Stimulated activated naive CD8-positive, alpha-beta T cell treated with anti-CD3 and anti-CD28 coated beads, Interleukin-15, amount 100 ng/mL, for 72 hours (primary cell): ENCODE results near the gene SATB2.

Experiments used
- ATAC-seq: fragments of 150-1000 bp; cut with Tn5 transposase; 2 replicates; pipeline ENCODE4 v1.10.0; 2021; ENCODE audit warnings: mild to moderate bottlenecking, moderate library complexity
- DNase-seq, 2 donors: peaks; one replicate each; pipeline ENCODE4 v3.0.0; 2021 to 2022
- H3K27ac Mint-ChIP-seq, 2 donors: one replicate each; pipeline ENCODE4 v1.8.0; 2022; ENCODE audit warnings: mild to moderate bottlenecking in 2 of 2, mixed read lengths in 2 of 2, moderate library complexity in 2 of 2
- H3K27me3 Mint-ChIP-seq: one replicate; pipeline ENCODE4 v1.8.0; 2022; ENCODE audit warnings: mixed read lengths
- H3K4me1 Mint-ChIP-seq: one replicate; pipeline ENCODE4 v1.8.0; 2022; ENCODE audit warnings: mild to moderate bottlenecking, mixed read lengths
- H3K4me3 Mint-ChIP-seq, 2 donors: one replicate each; pipeline ENCODE4 v1.8.0; 2022; ENCODE audit warnings: mild to moderate bottlenecking in 2 of 2, mixed read lengths in 2 of 2, moderate library complexity in 1 of 2
- H3K9me3 Mint-ChIP-seq, 2 donors: one replicate each; pipeline ENCODE4 v1.8.0; 2022; ENCODE audit warnings: mixed read lengths in 2 of 2

SATB2 gene

DNA sequence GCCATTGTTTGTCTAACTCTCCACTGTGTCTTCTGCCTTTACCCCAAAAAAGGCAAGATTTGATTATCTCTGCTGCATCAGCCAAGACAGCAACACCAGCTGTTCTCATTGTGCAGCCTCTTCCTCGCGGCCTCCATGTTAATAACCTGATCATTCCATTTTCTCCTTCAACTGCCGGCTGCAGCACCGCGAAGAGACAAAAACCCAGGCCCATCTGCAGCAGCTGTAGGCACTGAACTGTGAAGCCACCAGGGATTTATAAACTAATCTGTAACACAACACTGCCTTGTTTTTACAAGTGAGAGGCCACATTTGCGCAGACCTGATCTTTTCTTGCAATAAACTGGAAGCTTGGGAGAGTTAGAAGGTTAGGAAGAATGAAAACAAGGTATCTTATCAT, 147.8 kb downstream of the SATB2 start:
- Mint-ChIP-seq H3K27ac (no peak overlapping the region), H3K4me1 (no peaks in the 10 kb centered on the region), H3K27me3 (no peaks in the 10 kb centered on the region), H3K9me3 (no peaks in the 10 kb centered on the region), H3K4me3 (no peak overlapping the region)
- DNase-seq, result no peak
- no peak for ATAC-seq

DNA sequence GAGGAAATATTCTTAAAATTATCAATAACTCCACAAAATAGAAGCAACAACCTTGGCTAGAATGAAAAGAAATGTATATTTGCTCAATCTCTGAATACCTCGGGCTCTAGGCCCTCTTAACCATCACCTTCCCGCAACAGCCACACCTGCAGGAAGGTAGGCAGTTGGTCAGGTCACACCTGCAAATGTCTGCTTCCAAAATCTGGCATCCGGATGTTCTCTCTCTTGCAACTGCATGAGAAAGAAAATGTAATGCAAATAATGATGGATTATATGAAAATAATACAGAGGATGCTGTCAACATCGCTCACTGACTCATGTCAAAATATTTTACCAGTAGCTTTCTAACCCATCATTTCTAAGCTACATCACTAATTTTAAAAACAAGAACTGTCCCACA, 148.3 kb downstream of the SATB2 start:
- H3K9me3 Mint-ChIP-seq, result no peaks in the 10 kb centered on the region
- no peak for DNase-seq
- H3K4me3 Mint-ChIP-seq, result no peak overlapping the region
- ATAC-seq, result no peak
- H3K27me3 Mint-ChIP-seq, result no peaks in the 10 kb centered on the region
- H3K4me1 Mint-ChIP-seq, result no peaks in the 10 kb centered on the region
- no peak overlapping the region for H3K27ac Mint-ChIP-seq

GRCh38 chr2:199308567-199308966, 149.2 kb downstream of the SATB2 start:
- DNase-seq, result no peak
- no peaks in the 10 kb centered on the region for H3K4me1 Mint-ChIP-seq
- H3K27ac Mint-ChIP-seq, result no peak overlapping the region
- no peak for ATAC-seq
- H3K9me3 Mint-ChIP-seq, result no peaks in the 10 kb centered on the region
- H3K4me3 Mint-ChIP-seq, result no peak overlapping the region
- H3K27me3 Mint-ChIP-seq, result no peaks in the 10 kb centered on the region

DNA sequence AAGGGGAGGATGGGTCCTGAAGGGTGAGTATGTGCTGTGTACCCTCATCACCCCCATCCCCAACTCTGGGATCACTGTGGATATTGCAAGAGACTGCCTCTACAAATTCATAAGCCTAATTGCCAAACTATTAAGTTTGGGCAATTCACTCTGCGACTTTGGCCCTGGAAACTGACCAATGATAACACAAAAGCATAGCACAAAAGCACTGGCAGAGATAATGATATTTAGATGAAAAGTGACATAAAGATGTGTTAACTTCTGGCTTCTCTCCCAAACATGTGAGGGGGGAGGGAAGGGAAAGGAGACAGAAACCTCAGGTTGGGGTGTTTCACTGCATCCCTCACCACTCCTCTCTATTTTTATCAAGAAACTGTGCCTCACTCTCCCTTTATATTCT, 150.3 kb downstream of the SATB2 start:
- H3K27me3 Mint-ChIP-seq, result peaks cover 8% of the 10 kb centered on the region
- no peaks in the 10 kb centered on the region for H3K9me3 Mint-ChIP-seq
- no peaks in the 10 kb centered on the region for H3K4me1 Mint-ChIP-seq
- no peak for DNase-seq
- ATAC-seq, result no peak
- H3K27ac Mint-ChIP-seq, result no peak overlapping the region
- no peak overlapping the region for H3K4me3 Mint-ChIP-seq

DNA sequence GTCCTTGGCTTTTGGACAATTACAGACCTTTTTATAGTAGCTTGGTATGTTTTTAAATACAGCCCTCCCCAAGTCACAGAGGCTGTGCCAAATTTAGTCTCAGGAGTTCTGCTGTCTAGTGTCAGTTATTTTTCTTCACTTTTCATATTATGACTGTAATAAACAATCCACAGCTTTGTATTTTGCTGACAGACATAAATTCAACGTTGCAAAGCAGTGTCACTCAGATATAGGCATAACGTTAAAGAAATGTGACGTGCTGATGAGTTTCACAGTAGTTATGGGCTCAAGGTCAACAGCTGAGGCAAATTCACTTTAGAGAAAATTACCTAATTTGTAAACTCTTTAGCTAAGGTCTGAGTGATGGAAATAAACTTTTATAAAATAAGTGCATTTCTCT, 151.6 kb downstream of the SATB2 start:
- no peak overlapping the region for H3K27ac Mint-ChIP-seq
- no peak for ATAC-seq
- H3K27me3 Mint-ChIP-seq, result peaks cover 8% of the 10 kb centered on the region
- no peaks in the 10 kb centered on the region for H3K4me1 Mint-ChIP-seq
- no peak for DNase-seq
- H3K4me3 Mint-ChIP-seq, result no peak overlapping the region
- no peaks in the 10 kb centered on the region for H3K9me3 Mint-ChIP-seq

DNA sequence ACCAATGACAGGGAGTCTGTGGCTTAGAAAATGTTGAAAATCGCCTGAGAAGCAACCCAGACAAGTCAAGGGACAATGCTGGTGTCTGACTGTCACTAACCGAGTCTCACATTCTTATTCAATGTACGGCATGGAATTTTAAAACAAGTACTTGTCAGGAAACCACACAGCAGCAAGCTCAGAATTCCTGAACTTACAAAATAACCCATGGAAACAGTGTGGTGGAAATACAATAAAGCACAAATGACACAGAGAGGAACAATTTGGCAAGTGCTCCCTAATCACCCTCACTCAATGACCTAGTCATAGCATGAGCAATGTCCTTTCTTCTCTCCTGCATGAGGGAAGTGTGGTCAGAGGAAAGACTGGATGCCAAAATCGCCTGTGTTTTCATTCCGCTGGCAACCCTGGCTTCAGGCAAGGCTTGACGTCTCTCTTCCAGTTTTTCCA, 154.0 kb downstream of the SATB2 start:
- no peak for DNase-seq
- Mint-ChIP-seq H3K27ac (no peak overlapping the region), H3K4me3 (no peak overlapping the region), H3K4me1 (no peaks in the 10 kb centered on the region), H3K27me3 (peaks cover 8% of the 10 kb centered on the region), H3K9me3 (no peaks in the 10 kb centered on the region)
- no peak for ATAC-seq

DNA sequence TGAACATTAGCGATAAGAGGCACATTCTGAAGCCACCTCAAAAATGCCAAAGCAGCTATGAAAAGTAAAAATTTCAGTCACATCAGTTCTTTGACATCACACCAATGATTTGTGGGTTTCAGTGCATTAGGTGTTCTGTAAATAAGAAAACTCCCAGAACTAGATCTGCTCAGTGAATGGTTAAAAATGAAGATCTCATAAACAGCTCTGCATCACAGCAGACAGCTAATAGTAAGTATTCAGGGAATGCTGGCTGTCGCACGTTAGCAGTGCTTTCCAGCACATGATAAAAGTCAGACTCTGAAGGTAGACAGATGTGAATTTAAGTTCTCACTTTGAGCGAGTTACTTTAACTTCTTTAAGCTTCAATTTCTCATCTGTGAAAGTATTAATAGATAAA, 154.9 kb downstream of the SATB2 start:
- Mint-ChIP-seq H3K4me1 (no peaks in the 10 kb centered on the region), H3K27ac (no peak overlapping the region), H3K4me3 (no peak overlapping the region), H3K9me3 (no peaks in the 10 kb centered on the region), H3K27me3 (peaks cover 8% of the 10 kb centered on the region)
- DNase-seq (no peak), ATAC-seq (no peak)

DNA sequence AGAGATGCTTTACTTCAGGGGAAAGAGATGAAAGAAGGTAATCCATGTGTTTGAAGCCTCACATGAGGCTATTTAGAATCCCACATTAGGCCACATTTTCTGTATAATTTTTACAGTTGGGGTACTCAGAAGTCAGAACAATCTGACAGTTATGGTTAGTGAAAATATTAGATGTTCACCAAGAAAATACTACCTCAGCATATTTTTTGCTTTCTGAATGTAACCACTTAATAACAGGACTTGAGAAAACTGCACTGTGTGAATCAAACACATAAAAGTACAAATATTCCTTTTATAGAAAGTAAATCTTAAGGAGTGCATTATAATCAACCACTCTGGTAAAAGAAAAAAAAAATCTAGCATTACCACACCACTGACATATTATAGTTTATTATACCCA, 169.3 kb downstream of the SATB2 start:
- no peak overlapping the region for H3K4me3 Mint-ChIP-seq
- H3K4me1 Mint-ChIP-seq, result no peaks in the 10 kb centered on the region
- H3K27me3 Mint-ChIP-seq, result no peaks in the 10 kb centered on the region
- H3K9me3 Mint-ChIP-seq, result peaks cover 0 to 4% of the 10 kb centered on the region in 2 donors
- no peak overlapping the region for H3K27ac Mint-ChIP-seq
- DNase-seq (no peak), ATAC-seq (no peak)

DNA sequence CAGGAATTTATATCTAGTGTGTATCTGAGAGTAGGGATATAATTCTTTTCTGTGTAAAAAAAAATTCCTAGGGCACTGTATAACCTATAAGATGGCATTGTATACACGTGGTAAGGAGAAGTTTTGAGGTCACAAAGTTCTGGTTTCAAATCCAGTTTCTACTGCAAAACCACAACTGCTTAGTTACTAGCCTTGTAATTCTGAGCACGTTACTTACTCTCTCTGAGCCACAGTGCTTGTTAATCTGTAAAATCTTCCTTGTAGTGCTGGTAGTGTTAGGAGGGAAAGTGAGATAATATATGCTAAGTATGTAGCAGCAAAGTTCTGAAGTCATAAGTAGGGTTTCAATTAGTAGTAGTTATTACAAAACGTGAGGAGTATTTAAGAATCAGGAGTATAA, 175.4 kb downstream of the SATB2 start:
- Mint-ChIP-seq H3K4me1 (no peaks in the 10 kb centered on the region), H3K9me3 (peaks cover 4 to 10% of the 10 kb centered on the region in 2 donors), H3K4me3 (no peak overlapping the region), H3K27me3 (no peaks in the 10 kb centered on the region), H3K27ac (no peak overlapping the region)
- no peak for DNase-seq
- no peak for ATAC-seq

DNA sequence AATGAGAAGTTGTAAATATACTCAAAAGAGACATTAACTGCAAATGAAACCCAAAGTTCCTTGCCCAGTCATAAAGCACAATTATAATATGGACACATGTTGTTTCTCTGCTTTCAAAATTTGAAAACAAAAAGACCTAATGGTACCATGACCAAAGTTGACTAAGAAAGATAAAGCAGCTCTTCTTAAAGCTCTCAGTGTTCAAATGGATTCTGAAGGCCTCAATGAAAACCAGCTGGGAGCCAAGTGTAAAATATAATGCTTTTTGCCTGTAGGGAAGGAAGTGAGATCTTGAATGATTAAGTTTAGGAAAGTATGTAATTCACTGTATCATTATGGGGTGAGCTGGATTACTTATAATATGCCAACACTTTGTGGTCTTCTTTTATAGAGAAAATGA, 178.6 kb downstream of the SATB2 start:
- peaks cover 0 to 10% of the 10 kb centered on the region in 2 donors for H3K9me3 Mint-ChIP-seq
- DNase-seq (no peak), ATAC-seq (no peak)
- H3K4me1 Mint-ChIP-seq, result no peaks in the 10 kb centered on the region
- H3K27me3 Mint-ChIP-seq, result no peaks in the 10 kb centered on the region
- no peak overlapping the region for H3K4me3 Mint-ChIP-seq
- H3K27ac Mint-ChIP-seq, result no peak overlapping the region

- H3K27ac Mint-ChIP-seq, result no peak overlapping the region
- DNase-seq, result no peak
- no peaks in the 10 kb centered on the region for H3K4me1 Mint-ChIP-seq
- no peak overlapping the region for H3K4me3 Mint-ChIP-seq
- peaks cover 0 to 10% of the 10 kb centered on the region in 2 donors for H3K9me3 Mint-ChIP-seq
- ATAC-seq, result no peak
- no peaks in the 10 kb centered on the region for H3K27me3 Mint-ChIP-seq
These were observed 179.6 kb downstream of the SATB2 start for GRCh38 chr2:199278099-199278498.

GRCh38 chr2:199273042-199273511, 184.7 kb downstream of the SATB2 start:
- no peaks in the 10 kb centered on the region for H3K27me3 Mint-ChIP-seq
- no peaks in the 10 kb centered on the region for H3K4me1 Mint-ChIP-seq
- DNase-seq (no peak), ATAC-seq (no peak)
- no peak overlapping the region for H3K4me3 Mint-ChIP-seq
- H3K27ac Mint-ChIP-seq, result no peak overlapping the region
- H3K9me3 Mint-ChIP-seq, result no peaks in the 10 kb centered on the region

GRCh38 chr2:199261936-199262335, 195.8 kb downstream of the SATB2 start:
- Mint-ChIP-seq H3K4me3 (no peak overlapping the region), H3K9me3 (peaks cover 23 to 33% of the 10 kb centered on the region in 2 donors), H3K4me1 (no peaks in the 10 kb centered on the region), H3K27me3 (peaks cover 6% of the 10 kb centered on the region), H3K27ac (no peak overlapping the region)
- DNase-seq, result no peak
- no peak for ATAC-seq

GRCh38 chr2:199261239-199261638, 196.5 kb downstream of the SATB2 start:
- DNase-seq, result no peak
- Mint-ChIP-seq H3K9me3 (peaks cover 23 to 33% of the 10 kb centered on the region in 2 donors), H3K27ac (no peak overlapping the region), H3K4me3 (no peak overlapping the region), H3K4me1 (no peaks in the 10 kb centered on the region), H3K27me3 (peaks cover 6% of the 10 kb centered on the region)
- no peak for ATAC-seq

DNA sequence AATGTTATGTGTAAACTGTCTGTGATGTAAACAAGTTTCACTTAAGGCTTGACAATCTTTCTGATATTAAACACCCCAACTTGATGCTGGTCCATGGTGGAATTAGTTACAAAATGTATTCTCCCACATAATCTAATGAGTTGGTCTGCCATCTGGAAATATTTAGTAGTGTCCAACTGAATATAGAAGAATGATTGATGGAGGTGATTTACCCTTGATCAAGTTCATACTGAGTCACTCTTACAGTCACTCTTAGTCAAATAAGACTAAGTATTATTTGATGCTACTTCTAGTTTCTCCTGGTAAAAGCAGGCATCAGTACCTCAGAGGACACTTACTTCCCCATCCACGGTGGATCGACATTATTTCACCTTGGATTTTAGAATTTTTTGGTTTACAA, 198.1 kb downstream of the SATB2 start:
- Mint-ChIP-seq H3K9me3 (peaks cover 23 to 25% of the 10 kb centered on the region in 2 donors), H3K4me3 (no peak overlapping the region), H3K27ac (no peak overlapping the region), H3K4me1 (no peaks in the 10 kb centered on the region), H3K27me3 (no peaks in the 10 kb centered on the region)
- no peak for DNase-seq
- ATAC-seq, result no peak

DNA sequence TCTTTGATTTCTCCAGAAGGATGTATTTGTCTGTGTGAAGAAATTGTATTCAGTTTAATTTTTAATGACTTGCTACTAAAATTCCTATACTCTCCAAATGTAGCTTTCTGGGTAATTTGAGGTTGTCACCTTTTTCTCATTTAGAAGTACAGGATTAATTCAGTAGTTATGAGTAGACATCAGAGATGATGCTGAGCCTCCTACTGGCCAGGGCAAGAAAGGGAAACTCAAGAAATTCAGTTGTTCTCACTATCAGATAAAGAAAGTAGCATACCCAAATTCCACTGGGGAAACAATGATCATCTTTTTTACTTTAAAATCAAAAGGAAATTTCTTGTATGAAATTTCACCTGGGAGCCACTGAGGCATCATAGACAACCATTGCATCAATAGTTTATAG, 199.4 kb downstream of the SATB2 start:
- Mint-ChIP-seq H3K27ac (no peak overlapping the region), H3K4me1 (no peaks in the 10 kb centered on the region), H3K9me3 (peaks cover 14 to 18% of the 10 kb centered on the region in 2 donors), H3K27me3 (no peaks in the 10 kb centered on the region), H3K4me3 (no peak overlapping the region)
- ATAC-seq (no peak), DNase-seq (no peak)
